Mesenchymal stem cell (in vitro differentiated cells and primary cell): ENCODE measurements around the gene SLC2A9.

ENCODE experiments used
- DNase-seq: peaks from one replicate; pipeline ENCODE4 v3.0.0-alpha.2; 2013
- H2AFZ ChIP-seq: one replicate; pipeline ENCODE4 v1.6.1; 2013; ENCODE audit warnings: low read depth, mild to moderate bottlenecking, control low read depth, inconsistent platforms, low read length, moderate library complexity
- H2AK5ac ChIP-seq: 2 replicates; pipeline ENCODE4 v1.6.1; 2013; ENCODE audit warnings: low read length, moderate library complexity, mild to moderate bottlenecking, inconsistent platforms; ENCODE audit not compliant: severe bottlenecking
- H2BK120ac ChIP-seq: one replicate; pipeline ENCODE4 v1.6.1; 2013; ENCODE audit warnings: low read depth, mild to moderate bottlenecking, inconsistent platforms, low read length, moderate library complexity
- H2BK12ac ChIP-seq, 2 experiments: one replicate each; pipeline ENCODE4 v1.6.1; 2013; ENCODE audit warnings: inconsistent platforms in 2 of 2, low read length in 2 of 2, mild to moderate bottlenecking in 2 of 2, moderate library complexity in 2 of 2, control low read depth in 1 of 2
- H2BK15ac ChIP-seq: one replicate; pipeline ENCODE4 v1.6.1; 2013; ENCODE audit warnings: mild to moderate bottlenecking, low read depth, inconsistent platforms; ENCODE audit not compliant: poor library complexity, severe bottlenecking
- H2BK5ac ChIP-seq: 2 replicates; pipeline ENCODE4 v1.6.1; 2013; ENCODE audit warnings: low read depth, mild to moderate bottlenecking, low read length, control low read depth, inconsistent platforms; ENCODE audit not compliant: poor library complexity, severe bottlenecking
- H3K14ac ChIP-seq, 2 experiments: one replicate each; pipeline ENCODE4 v1.6.1; 2013; ENCODE audit warnings: inconsistent platforms in 2 of 2, low read length in 2 of 2, control low read depth in 1 of 2, mild to moderate bottlenecking in 1 of 2, moderate library complexity in 1 of 2
- H3K18ac ChIP-seq, 2 experiments: one replicate each; pipeline ENCODE4 v1.6.1; 2013; ENCODE audit warnings: inconsistent platforms in 2 of 2, low read length in 2 of 2, control low read depth in 1 of 2, low read depth in 1 of 2, mild to moderate bottlenecking in 1 of 2
- H3K23ac ChIP-seq, 2 experiments: one replicate each; pipeline ENCODE4 v1.6.1; 2013; ENCODE audit warnings: inconsistent platforms in 2 of 2, low read length in 2 of 2, mild to moderate bottlenecking in 2 of 2, moderate library complexity in 2 of 2, control low read depth in 1 of 2
- H3K27ac ChIP-seq: 2 replicates; pipeline ENCODE4 v1.5.1; 2013; ENCODE audit warnings: mild to moderate bottlenecking, moderate library complexity, low read length, control low read depth, inconsistent platforms; ENCODE audit not compliant: poor library complexity, severe bottlenecking
- H3K27me3 ChIP-seq, 2 experiments: 2 replicates each; pipeline versions ENCODE4 v1.6.1 to v1.7.0; 2013; ENCODE audit warnings: low read length in 2 of 2, mild to moderate bottlenecking in 2 of 2, moderate library complexity in 2 of 2, control low read depth in 1 of 2, inconsistent platforms in 1 of 2; ENCODE audit not compliant: control insufficient read depth in 1 of 2, insufficient read depth in 1 of 2
- H3K36me3 ChIP-seq, 2 experiments: 2 replicates each; pipeline versions ENCODE4 v1.6.1 to v1.7.0; 2013; ENCODE audit warnings: low read length in 2 of 2, control low read depth in 1 of 2, inconsistent platforms in 1 of 2, low read depth in 1 of 2, mild to moderate bottlenecking in 1 of 2; ENCODE audit not compliant: insufficient read depth in 2 of 2, control insufficient read depth in 1 of 2
- H3K4ac ChIP-seq, 2 experiments: one replicate each; pipeline ENCODE4 v1.6.1; 2013; ENCODE audit warnings: inconsistent platforms in 2 of 2, low read length in 2 of 2, mild to moderate bottlenecking in 2 of 2, moderate library complexity in 2 of 2, control low read depth in 1 of 2, low read depth in 1 of 2
- H3K4me1 ChIP-seq: 2 replicates; pipeline ENCODE4 v1.6.1; 2013; ENCODE audit warnings: low read depth, low read length, control low read depth; ENCODE audit not compliant: control insufficient read depth, insufficient read depth
- H3K4me2 ChIP-seq: 2 replicates; pipeline ENCODE4 v1.6.1; 2013; ENCODE audit warnings: low read length, mild to moderate bottlenecking, inconsistent platforms; ENCODE audit not compliant: poor library complexity, severe bottlenecking
- H3K4me3 ChIP-seq, 2 experiments: 2 replicates each; pipeline versions ENCODE4 v1.5.1 to v1.7.0; 2013; ENCODE audit warnings: low read length in 2 of 2, mild to moderate bottlenecking in 2 of 2, control low read depth in 1 of 2, low read depth in 1 of 2; ENCODE audit not compliant: insufficient read depth in 1 of 2
- H3K79me1 ChIP-seq: replicated peaks from 2 replicates; pipeline ENCODE4 v1.6.1; 2013; ENCODE audit warnings: mild to moderate bottlenecking, control low read depth, low read length, inconsistent platforms; ENCODE audit not compliant: poor library complexity, severe bottlenecking
- H3K9ac ChIP-seq: 2 replicates; pipeline ENCODE4 v1.7.0; 2013; ENCODE audit warnings: mild to moderate bottlenecking, low read length, moderate library complexity
- H3K9me3 ChIP-seq: 2 replicates; pipeline ENCODE4 v1.7.0; 2013; ENCODE audit warnings: mild to moderate bottlenecking, low read length; ENCODE audit not compliant: control insufficient read depth
- H4K8ac ChIP-seq: one replicate; pipeline ENCODE4 v1.6.1; 2013; ENCODE audit warnings: inconsistent platforms, mild to moderate bottlenecking, low read length, moderate library complexity
- H4K91ac ChIP-seq: one replicate; pipeline ENCODE4 v1.6.1; 2013; ENCODE audit warnings: mild to moderate bottlenecking, low read length, inconsistent platforms
- WGBS: methylation state at CpG from one replicate; pipeline ENCODE4 v1.1.7; 2013; ENCODE audit warnings: mixed read lengths; 5-methylcytosine and 5-hydroxymethylcytosine counted together

SLC2A9 gene

GRCh38 chr4:10006601-10007435 lies 14.5 kb downstream of the SLC2A9 start:
- Histone ChIP-seq H3K14ac (no peak overlapping the region), H2BK12ac (no peak overlapping the region), H4K91ac (no peak overlapping the region), H4K8ac (no peak overlapping the region), H2BK120ac (no peak overlapping the region), H3K36me3 (no peaks in the 10 kb centered on the region), H3K27ac (no peak overlapping the region), H2AFZ (no peak overlapping the region), H3K4ac (no peak overlapping the region), H3K4me2 (no peak overlapping the region), H3K27me3 (peaks cover 4 to 28% of the 10 kb centered on the region in 2 experiments), H3K18ac (no peak overlapping the region), H2AK5ac (no peak overlapping the region), H3K4me3 (no peak overlapping the region), H3K9ac (no peak overlapping the region), H3K23ac (no peak overlapping the region), H3K79me1 (no peaks in the 10 kb centered on the region), H2BK5ac (no peak overlapping the region), H2BK15ac (no peak overlapping the region), H3K9me3 (no peaks in the 10 kb centered on the region), H3K4me1 (peaks cover 8% of the 10 kb centered on the region)
- no peak for DNase-seq
- WGBS, result 80% methylated on average over 12 of the region's 12 CpGs

- Histone ChIP-seq H4K91ac (no peak overlapping the region), H2AFZ (no peak overlapping the region), H3K18ac (no peak overlapping the region)
Observed at GRCh38 chr4:10006231-10006600, 15.1 kb downstream of the SLC2A9 start.

GRCh38 chr4:10005632-10006031 lies 15.7 kb downstream of the SLC2A9 start:
- H3K9ac ChIP-seq, result no peak overlapping the region
- H3K14ac ChIP-seq, result no peak overlapping the region
- WGBS, result 0% methylated on average over 1 of the region's 4 CpGs
- H4K91ac ChIP-seq, result no peak overlapping the region
- H3K4me2 ChIP-seq, result no peak overlapping the region
- no peak overlapping the region for H2BK15ac ChIP-seq
- peaks cover 8% of the 10 kb centered on the region for H3K4me1 ChIP-seq
- H2AK5ac ChIP-seq, result no peak overlapping the region
- no peak overlapping the region for H3K27ac ChIP-seq
- H3K36me3 ChIP-seq, result no peaks in the 10 kb centered on the region
- DNase-seq, result no peak
- H2BK5ac ChIP-seq, result no peak overlapping the region
- no peak overlapping the region for H3K4me3 ChIP-seq
- no peak overlapping the region for H3K4ac ChIP-seq
- H3K18ac ChIP-seq, result no peak overlapping the region
- no peak overlapping the region for H3K23ac ChIP-seq
- H3K79me1 ChIP-seq, result no peaks in the 10 kb centered on the region
- H3K9me3 ChIP-seq, result no peaks in the 10 kb centered on the region
- no peak overlapping the region for H4K8ac ChIP-seq
- H2BK120ac ChIP-seq, result no peak overlapping the region
- H2BK12ac ChIP-seq, result no peak overlapping the region
- H2AFZ ChIP-seq, result no peak overlapping the region
- H3K27me3 ChIP-seq, result peaks cover 0 to 32% of the 10 kb centered on the region in 2 experiments

More at GRCh38 chr4:10006231-10006600, 15.1 kb downstream of the SLC2A9 start:
- Histone ChIP-seq H3K27me3 (peaks cover 3 to 30% of the 10 kb centered on the region in 2 experiments), H3K36me3 (no peaks in the 10 kb centered on the region), H2BK5ac (no peak overlapping the region), H3K4ac (no peak overlapping the region), H3K79me1 (no peaks in the 10 kb centered on the region), H3K4me2 (no peak overlapping the region), H4K8ac (no peak overlapping the region), H3K23ac (no peak overlapping the region), H2AK5ac (no peak overlapping the region), H2BK12ac (no peak overlapping the region), H3K9me3 (no peaks in the 10 kb centered on the region), H3K14ac (no peak overlapping the region), H3K4me1 (peaks cover 8% of the 10 kb centered on the region), H3K9ac (no peak overlapping the region), H3K4me3 (no peak overlapping the region), H3K27ac (no peak overlapping the region), H2BK120ac (no peak overlapping the region), H2BK15ac (no peak overlapping the region)
- WGBS, result 55% methylated on average over 6 of the region's 6 CpGs
- no peak for DNase-seq

- no peak overlapping the region for H4K8ac ChIP-seq
- H2BK5ac ChIP-seq, result no peak overlapping the region
- H3K79me1 ChIP-seq, result no peaks in the 10 kb centered on the region
- no peak overlapping the region for H2AK5ac ChIP-seq
- no peak overlapping the region for H3K9ac ChIP-seq
- no CpG with 5 or more reads among the region's 2 CpGs for WGBS
- no peak overlapping the region for H3K4me2 ChIP-seq
- no peak overlapping the region for H3K4ac ChIP-seq
- H2AFZ ChIP-seq, result no peak overlapping the region
- no peak overlapping the region for H3K18ac ChIP-seq
- no peak overlapping the region for H3K4me3 ChIP-seq
- no peaks in the 10 kb centered on the region for H3K9me3 ChIP-seq
- H3K14ac ChIP-seq, result no peak overlapping the region
- peaks cover 8% of the 10 kb centered on the region for H3K4me1 ChIP-seq
- H2BK15ac ChIP-seq, result no peak overlapping the region
- H3K23ac ChIP-seq, result no peak overlapping the region
- no peak overlapping the region for H2BK12ac ChIP-seq
- no peaks in the 10 kb centered on the region for H3K36me3 ChIP-seq
- no peak overlapping the region for H2BK120ac ChIP-seq
- no peak for DNase-seq
- H3K27me3 ChIP-seq, result peaks cover 0 to 36% of the 10 kb centered on the region in 2 experiments
- no peak overlapping the region for H3K27ac ChIP-seq
- no peak overlapping the region for H4K91ac ChIP-seq
Observed at GRCh38 chr4:10003666-10004065, 17.6 kb downstream of the SLC2A9 start.
